Loucy (cell line): Measurements from ENCODE around the gene B9D1.

Experiments
- H2AFZ ChIP-seq: fragments of 200-600 bp; sonication (generic); 2 replicates; pipeline ENCODE4 v1.6.0; 2016; ENCODE audit warnings: antibody characterized with exemption, mild to moderate bottlenecking, low read length, moderate library complexity
- H3F3A ChIP-seq: fragments of 200-600 bp; 2 replicates; pipeline ENCODE4 v1.6.0; 2016; ENCODE audit warnings: antibody characterized with exemption, low read depth, mild to moderate bottlenecking
- H3K27me3 ChIP-seq: fragments of 200-600 bp; sonication (generic); 2 replicates; pipeline ENCODE4 v1.6.1; 2014; ENCODE audit warnings: low read length, mild to moderate bottlenecking; ENCODE audit not compliant: insufficient read depth, poor library complexity, severe bottlenecking
- H3K36me3 ChIP-seq: fragments of 200-600 bp; sonication (generic); 2 replicates; pipeline ENCODE4 v1.6.1; 2016; ENCODE audit warnings: low read length; ENCODE audit not compliant: insufficient read depth
- H3K4me1 ChIP-seq: fragments of 200-600 bp; sonication (generic); 2 replicates; pipeline ENCODE4 v1.5.1; 2014; ENCODE audit warnings: low read length, mild to moderate bottlenecking; ENCODE audit not compliant: insufficient read depth, poor library complexity, severe bottlenecking
- H3K4me2 ChIP-seq: fragments of 200-600 bp; sonication (generic); 2 replicates; pipeline ENCODE4 v1.6.0; 2014; ENCODE audit warnings: antibody characterized with exemption, low read length, low read depth, mild to moderate bottlenecking; ENCODE audit not compliant: poor library complexity, severe bottlenecking
- H3K4me3 ChIP-seq: fragments of 200-600 bp; sonication (generic); 2 replicates; pipeline ENCODE4 v1.5.1; 2014; ENCODE audit warnings: low read length, mild to moderate bottlenecking, mixed read lengths; ENCODE audit not compliant: poor library complexity, severe bottlenecking
- H3K79me2 ChIP-seq: fragments of 200-600 bp; sonication (generic); 2 replicates; pipeline ENCODE4 v1.6.1; 2014; ENCODE audit warnings: low read length; ENCODE audit not compliant: insufficient read depth
- H3K9ac ChIP-seq: fragments of 200-600 bp; sonication (generic); 2 replicates; pipeline ENCODE4 v1.6.0; 2014; ENCODE audit warnings: mild to moderate bottlenecking, low read depth, low read length, moderate library complexity; ENCODE audit not compliant: poor library complexity, severe bottlenecking
- H3K9me2 ChIP-seq: fragments of 200-600 bp; sonication (generic); replicated peaks from 2 replicates; pipeline ENCODE4 v1.6.1; 2016; ENCODE audit warnings: low read depth, low read length, mixed read lengths
- H3K9me3 ChIP-seq: fragments of 200-600 bp; sonication (generic); 2 replicates; pipeline ENCODE4 v1.6.1; 2014; ENCODE audit warnings: mild to moderate bottlenecking, antibody characterized with exemption, low read length, low read depth; ENCODE audit not compliant: insufficient read depth
- H4K20me1 ChIP-seq: fragments of 200-600 bp; sonication (generic); 2 replicates; pipeline ENCODE4 v1.6.0; 2014; ENCODE audit warnings: antibody characterized with exemption, low read length, mild to moderate bottlenecking; ENCODE audit not compliant: insufficient read depth, poor library complexity, severe bottlenecking
- EZH2phosphoT487 ChIP-seq: fragments of 200-600 bp; IDR thresholded peaks from 2 replicates; pipeline ENCODE4 v1.6.1; 2018; ENCODE audit warnings: antibody characterized with exemption, mild to moderate bottlenecking, moderate library complexity, borderline replicate concordance
- TF ChIP-seq, protein P1 (sequence below): fragments of 200-600 bp; sonication (generic); conservative IDR thresholded peaks from 2 replicates; pipeline ENCODE4 v1.5.1; 2014; ENCODE audit warnings: mild to moderate bottlenecking, antibody characterized with exemption, low read length

Gene B9D1

GRCh38 chr17:19302791-19303331 is 59.7 kb downstream of the B9D1 start:
- Histone ChIP-seq H3K36me3 (no peaks in the 10 kb centered on the region), H3K4me3 (no peak overlapping the region), H3K9ac (no peak overlapping the region), H4K20me1 (no peaks in the 10 kb centered on the region), H3F3A (no peaks in the 10 kb centered on the region), H3K9me3 (no peaks in the 10 kb centered on the region), H3K27me3 (peaks cover 4% of the 10 kb centered on the region), H2AFZ (no peak overlapping the region), H3K9me2 (no peaks in the 10 kb centered on the region), H3K4me1 (peaks cover 41% of the 10 kb centered on the region), H3K4me2 (no peak overlapping the region), H3K79me2 (no peaks in the 10 kb centered on the region)
- TF ChIP-seq, protein P1, sequence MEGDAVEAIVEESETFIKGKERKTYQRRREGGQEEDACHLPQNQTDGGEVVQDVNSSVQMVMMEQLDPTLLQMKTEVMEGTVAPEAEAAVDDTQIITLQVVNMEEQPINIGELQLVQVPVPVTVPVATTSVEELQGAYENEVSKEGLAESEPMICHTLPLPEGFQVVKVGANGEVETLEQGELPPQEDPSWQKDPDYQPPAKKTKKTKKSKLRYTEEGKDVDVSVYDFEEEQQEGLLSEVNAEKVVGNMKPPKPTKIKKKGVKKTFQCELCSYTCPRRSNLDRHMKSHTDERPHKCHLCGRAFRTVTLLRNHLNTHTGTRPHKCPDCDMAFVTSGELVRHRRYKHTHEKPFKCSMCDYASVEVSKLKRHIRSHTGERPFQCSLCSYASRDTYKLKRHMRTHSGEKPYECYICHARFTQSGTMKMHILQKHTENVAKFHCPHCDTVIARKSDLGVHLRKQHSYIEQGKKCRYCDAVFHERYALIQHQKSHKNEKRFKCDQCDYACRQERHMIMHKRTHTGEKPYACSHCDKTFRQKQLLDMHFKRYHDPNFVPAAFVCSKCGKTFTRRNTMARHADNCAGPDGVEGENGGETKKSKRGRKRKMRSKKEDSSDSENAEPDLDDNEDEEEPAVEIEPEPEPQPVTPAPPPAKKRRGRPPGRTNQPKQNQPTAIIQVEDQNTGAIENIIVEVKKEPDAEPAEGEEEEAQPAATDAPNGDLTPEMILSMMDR: no peak
- no peak for TF ChIP-seq EZH2phosphoT487

DNA sequence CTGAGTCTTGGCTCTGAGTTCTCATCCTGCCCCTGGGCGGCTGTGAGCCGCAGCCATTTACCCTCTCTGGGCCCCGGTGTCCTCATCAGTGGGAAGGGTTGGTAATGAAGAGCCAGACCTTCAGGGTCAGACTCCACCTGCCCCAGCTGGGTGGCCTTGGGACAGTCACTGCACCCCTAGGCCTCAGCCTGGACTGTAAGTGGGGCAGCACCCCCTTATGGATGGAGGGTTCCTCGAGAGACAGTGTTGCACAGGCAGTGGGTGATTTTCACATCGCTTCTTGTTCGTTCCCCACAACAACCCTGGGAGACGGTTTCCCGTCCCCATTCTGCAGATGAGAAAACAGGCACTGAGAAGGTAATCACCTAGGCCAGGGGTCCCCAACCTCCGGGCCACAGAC is 60.5 kb downstream of the B9D1 start:
- no peak overlapping the region for H3K9ac ChIP-seq
- H4K20me1 ChIP-seq: no peaks in the 10 kb centered on the region
- no peaks in the 10 kb centered on the region for H3K9me2 ChIP-seq

DNA sequence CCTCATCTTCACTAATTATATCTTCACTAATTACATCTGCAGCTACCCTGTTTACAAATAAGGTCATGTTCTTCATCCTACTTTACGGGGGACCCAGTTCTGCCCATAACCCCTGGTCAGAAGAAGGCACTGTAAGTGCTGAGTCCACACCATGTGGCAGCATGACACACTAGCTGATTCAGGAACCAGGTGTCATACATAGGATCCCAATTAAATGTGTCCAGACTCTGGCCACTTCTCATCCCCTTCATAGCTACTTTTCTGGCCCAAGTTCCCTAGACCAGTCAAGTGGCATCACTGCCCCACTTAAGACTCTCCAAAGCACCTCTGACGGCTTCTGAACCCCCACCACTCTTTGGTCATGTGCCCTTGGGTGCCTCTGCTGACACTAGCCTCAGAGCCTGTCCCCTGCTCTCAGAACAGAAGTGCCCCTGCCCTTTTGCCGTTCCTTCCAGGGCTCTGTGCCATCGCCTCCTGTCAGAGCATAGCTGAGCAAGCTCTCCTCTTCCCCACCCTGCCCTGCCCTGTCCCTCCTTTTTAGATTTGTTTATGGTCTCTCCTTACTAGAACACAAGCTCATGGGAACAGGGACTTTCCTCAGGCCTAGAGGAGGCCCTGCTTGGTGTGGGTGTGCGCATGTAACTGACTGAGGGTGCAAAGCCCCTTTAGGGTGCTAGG is 61.1 kb downstream of the B9D1 start:
- no peaks in the 10 kb centered on the region for H3K9me3 ChIP-seq
- no peak overlapping the region for H2AFZ ChIP-seq
- H3K4me1 ChIP-seq: peaks cover 36% of the 10 kb centered on the region
- no peaks in the 10 kb centered on the region for H4K20me1 ChIP-seq
- no peaks in the 10 kb centered on the region for H3K9me2 ChIP-seq
- H3K79me2 ChIP-seq: no peaks in the 10 kb centered on the region
- no peaks in the 10 kb centered on the region for H3F3A ChIP-seq
- no peaks in the 10 kb centered on the region for H3K36me3 ChIP-seq
- no peak overlapping the region for H3K4me2 ChIP-seq
- H3K9ac ChIP-seq: no peak overlapping the region
- no peak overlapping the region for H3K4me3 ChIP-seq
- H3K27me3 ChIP-seq: peaks cover 4% of the 10 kb centered on the region
- no peak for TF ChIP-seq EZH2phosphoT487

More for the DNA sequence above, 60.5 kb downstream of the B9D1 start:
- no peaks in the 10 kb centered on the region for H3K79me2 ChIP-seq
- H3F3A ChIP-seq: no peaks in the 10 kb centered on the region
- no peak overlapping the region for H3K4me3 ChIP-seq
- H2AFZ ChIP-seq: no peak overlapping the region
- peaks cover 4% of the 10 kb centered on the region for H3K27me3 ChIP-seq
- no peaks in the 10 kb centered on the region for H3K9me3 ChIP-seq
- peaks cover 41% of the 10 kb centered on the region for H3K4me1 ChIP-seq
- no peak overlapping the region for H3K4me2 ChIP-seq
- TF ChIP-seq, protein P1: no peak
- TF ChIP-seq EZH2phosphoT487: no peak
- no peaks in the 10 kb centered on the region for H3K36me3 ChIP-seq

GRCh38 chr17:19299866-19300265 is 62.7 kb downstream of the B9D1 start:
- H2AFZ ChIP-seq: no peak overlapping the region
- no peaks in the 10 kb centered on the region for H3K9me2 ChIP-seq
- H3K9ac ChIP-seq: no peak overlapping the region
- no peaks in the 10 kb centered on the region for H3F3A ChIP-seq
- H3K4me3 ChIP-seq: no peak overlapping the region
- no peaks in the 10 kb centered on the region for H3K9me3 ChIP-seq
- H4K20me1 ChIP-seq: no peaks in the 10 kb centered on the region
- H3K4me2 ChIP-seq: no peak overlapping the region
- TF ChIP-seq, protein P1: no peak
- peaks cover 4% of the 10 kb centered on the region for H3K27me3 ChIP-seq
- H3K79me2 ChIP-seq: no peaks in the 10 kb centered on the region
- H3K36me3 ChIP-seq: no peaks in the 10 kb centered on the region
- peaks cover 21% of the 10 kb centered on the region for H3K4me1 ChIP-seq
